Measurements from ENCODE around the gene PLCD1.

GRCh38 chr3:37986479-37987314, 42.7 kb downstream of the PLCD1 start:
- no peak for TF ChIP-seq CTCF (IDR thresholded peaks at IDR 0.05)
- no peak for TF ChIP-seq POLR2A (IDR thresholded peaks at IDR 0.05)

Data from vagina (tissue), 2 donors.